GM18873 (cell line): Measurements from ENCODE around the gene CEP126.

ENCODE experiments used
- ATAC-seq: cut with Tn5 transposase; IDR thresholded peaks from one replicate; pipeline ENCODE4 v1.9.1; 2021; ENCODE audit warnings: mild to moderate bottlenecking, moderate library complexity, moderate number of reproducible peaks; ENCODE audit not compliant: unreplicated experiment, low FRiP score

The CEP126 gene

GRCh38 chr11:101914738-101915426, at the start of gene CEP126:
Gene CEP126 (plus strand): TSS chr11:101915010. CDS start chr11:101915285, 275 bp downstream.
- ATAC-seq = peak; percentile 99

- ATAC-seq = no peak
Measured at GRCh38 chr11:101866619-101867491, 48.0 kb upstream of the CEP126 start.

GRCh38 chr11:101867951-101868350, 46.9 kb upstream of the CEP126 start:
- ATAC-seq = no peak

GRCh38 chr11:101870510-101870909, 44.3 kb upstream of the CEP126 start:
- ATAC-seq = no peak

- ATAC-seq = no peak
Measured at GRCh38 chr11:101872171-101872882, 42.5 kb upstream of the CEP126 start.

GRCh38 chr11:101880222-101880621, 34.6 kb upstream of the CEP126 start:
- no peak for ATAC-seq

- ATAC-seq = no peak
Measured at GRCh38 chr11:101881586-101881985, 33.2 kb upstream of the CEP126 start.

GRCh38 chr11:101885631-101886030, 29.2 kb upstream of the CEP126 start:
- ATAC-seq = no peak

- no peak for ATAC-seq
Measured at GRCh38 chr11:101889767-101890166, 25.0 kb upstream of the CEP126 start.

- ATAC-seq = no peak
Measured at GRCh38 chr11:101894505-101894904, 20.3 kb upstream of the CEP126 start.

- ATAC-seq = no peak
Measured at GRCh38 chr11:101907815-101908214, 7.0 kb upstream of the CEP126 start.

- no peak for ATAC-seq
Measured at GRCh38 chr11:101909087-101909486, 5.7 kb upstream of the CEP126 start.

- ATAC-seq = no peak
Measured at GRCh38 chr11:101912823-101913284, 2.0 kb upstream of the CEP126 start.

GRCh38 chr11:101913656-101914055, 1.2 kb upstream of the CEP126 start:
- ATAC-seq = no peak

- no peak for ATAC-seq
Measured at GRCh38 chr11:101914341-101914737, 471 bp upstream of the CEP126 start.

- ATAC-seq = no peak
Measured at GRCh38 chr11:101915791-101916291, 1.0 kb downstream of the CEP126 start.

- no peak for ATAC-seq
Measured at GRCh38 chr11:101916422-101916821, 1.6 kb downstream of the CEP126 start, which contains the start of gene ANGPTL5. Gene ANGPTL5 (minus strand): TSS chr11:101916522. CDS start chr11:101907909, 8,613 bp downstream.

- no peak for ATAC-seq
Measured at GRCh38 chr11:101917226-101917625, 2.4 kb downstream of the CEP126 start.

- no peak for ATAC-seq
Measured at GRCh38 chr11:101920992-101921391, 6.2 kb downstream of the CEP126 start.

GRCh38 chr11:101923554-101923953, 8.7 kb downstream of the CEP126 start:
- ATAC-seq = no peak
